C4-2B (cell line): ENCODE results near the gene THOC1.

Experiments used
- H3K27ac ChIP-seq: fragments of 450-650 bp; 2 replicates; pipeline ENCODE4 v1.5.1; 2017
- CTCF ChIP-seq: fragments of 450-650 bp; conservative IDR thresholded peaks from 2 replicates; pipeline ENCODE4 v1.5.1; 2017; ENCODE audit warnings: mild to moderate bottlenecking
- ZFX ChIP-seq: fragments of 450-650 bp; IDR thresholded peaks from 2 replicates; pipeline ENCODE4 v1.6.1; 2017

THOC1 gene

GRCh38 chr18:215448-216010 is 52.3 kb downstream of the THOC1 start:
- H3K27ac ChIP-seq = peak overlapping the region; percentile 97
- TF ChIP-seq ZFX = no peak
- no peak for TF ChIP-seq CTCF

- H3K27ac ChIP-seq = no peak overlapping the region
- TF ChIP-seq ZFX (no peak), CTCF (no peak)
Observed at GRCh38 chr18:213966-214365, 53.9 kb downstream of the THOC1 start.

- H3K27ac ChIP-seq = no peak overlapping the region
- TF ChIP-seq ZFX (no peak), CTCF (no peak)
Observed at GRCh38 chr18:213505-213904, 54.3 kb downstream of the THOC1 start.

GRCh38 chr18:212780-213179 is 55.1 kb downstream of the THOC1 start:
- TF ChIP-seq CTCF (peak; percentile 28), ZFX (no peak)
- no peak overlapping the region for H3K27ac ChIP-seq

- TF ChIP-seq ZFX (no peak), CTCF (no peak)
- no peak overlapping the region for H3K27ac ChIP-seq
Observed at GRCh38 chr18:211582-211981, 56.3 kb downstream of the THOC1 start.

- TF ChIP-seq CTCF (no peak), ZFX (no peak)
- no peak overlapping the region for H3K27ac ChIP-seq
Observed at GRCh38 chr18:210733-211132, 57.1 kb downstream of the THOC1 start.

GRCh38 chr18:210075-210474 is 57.8 kb downstream of the THOC1 start:
- TF ChIP-seq ZFX (no peak), CTCF (no peak)
- no peak overlapping the region for H3K27ac ChIP-seq
